ENCODE results near the gene RSF1. TPM values are rescaled to one million over a fixed set of nuclear protein-coding genes. Genes with fewer than 3 reads are reported as not detected.

Gene RSF1
- total and polyA plus RNA-seq, 5 experiments from 2014 or later = 30.6 to 112 (median 33.0) TPM

DNA sequence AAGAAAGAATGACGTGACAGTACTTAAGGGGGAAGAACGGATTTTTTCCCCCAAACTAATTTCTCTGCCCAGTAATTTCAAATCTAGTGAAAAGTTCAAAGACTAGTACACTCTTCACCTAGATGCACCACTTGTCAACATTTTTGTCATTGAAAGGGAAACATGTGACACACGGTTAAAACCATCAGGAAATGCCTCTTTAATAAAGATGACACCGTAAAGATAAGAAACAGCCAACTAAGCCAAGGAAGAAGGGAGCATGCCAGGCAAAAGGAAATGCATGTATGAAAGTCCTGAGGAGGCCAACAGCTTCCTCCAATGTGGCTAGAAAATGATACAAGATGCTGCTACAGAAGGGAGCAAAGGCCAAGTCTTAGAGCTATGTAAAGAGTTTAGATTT, 49.4 kb downstream of the RSF1 start:
- DNase-seq (no peak), ATAC-seq (peak in 1 of 2 donors; percentile 23)
- H3K36me3 Mint-ChIP-seq = peaks cover 0 to 14% (median 0%) of the 10 kb centered on the region in 3 donors
- H3K4me3 Mint-ChIP-seq = peak overlapping the region in 7 of 10 donors; percentile 33 to 58 (median 45)
- H3K27ac Mint-ChIP-seq = peak overlapping the region in 9 of 10 donors; percentile 3 to 85 (median 33)
- no peaks in the 10 kb centered on the region for H3K9me3 Mint-ChIP-seq
- POLR2A ChIA-PET = no interaction called here
- H3K27me3 Mint-ChIP-seq = no peaks in the 10 kb centered on the region
- peaks cover 21 to 72% (median 63%) of the 10 kb centered on the region in 4 donors for H3K4me1 Mint-ChIP-seq

DNA sequence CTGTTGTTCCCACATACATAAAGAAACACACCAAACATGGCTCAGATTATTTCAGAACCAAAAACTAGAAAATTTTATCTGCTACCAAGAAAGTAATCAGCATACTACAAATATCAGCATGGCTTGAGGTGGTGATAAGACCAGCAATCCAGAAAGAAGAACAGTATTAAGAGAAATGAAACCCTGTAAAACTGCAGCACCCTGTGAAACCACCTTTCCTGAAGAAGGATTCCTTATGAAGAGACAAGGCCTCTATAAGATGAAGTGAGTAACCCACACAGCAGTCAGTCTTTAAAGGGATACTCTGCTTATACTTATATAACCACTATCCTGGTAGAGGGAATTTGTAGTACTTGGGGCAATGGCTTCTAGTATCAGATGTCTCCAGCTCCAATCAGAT, 49.9 kb downstream of the RSF1 start:
- POLR2A ChIA-PET = no interaction called here
- H3K4me1 Mint-ChIP-seq = peaks cover 22 to 74% (median 66%) of the 10 kb centered on the region in 4 donors

DNA sequence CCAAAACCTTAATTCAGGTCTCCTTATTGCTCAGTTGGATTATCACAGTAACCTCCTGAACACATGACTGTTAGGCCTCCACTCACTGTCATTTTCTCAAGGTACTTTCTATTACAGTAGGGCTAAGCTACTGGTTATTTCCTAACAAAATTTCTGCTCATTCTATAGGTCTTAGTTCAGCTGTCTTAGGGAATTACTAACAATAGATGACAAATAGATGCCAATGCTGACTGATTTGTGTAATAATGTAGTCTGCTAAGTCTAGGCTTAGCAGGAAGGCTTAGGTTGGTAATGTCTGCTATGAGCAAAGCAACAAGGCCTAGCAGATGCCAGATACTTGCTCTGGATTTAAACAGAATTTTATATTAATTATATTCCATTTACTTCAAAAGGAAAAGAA, 58.1 kb downstream of the RSF1 start:
- H3K27ac Mint-ChIP-seq = peak overlapping the region in 4 of 10 donors; percentile 2 to 63 (median 22)
- POLR2A ChIA-PET = interaction anchor here (1.8 kb wide), 1 partner anchor 58 kb away, joined by 4 read pairs; the partner anchor contains the start of gene RSF1

More for the DNA sequence above, 49.9 kb downstream of the RSF1 start:
- peak overlapping the region in 7 of 10 donors; percentile 7 to 58 (median 45) for H3K4me3 Mint-ChIP-seq
- ATAC-seq = no peak
- H3K9me3 Mint-ChIP-seq = no peaks in the 10 kb centered on the region
- peak overlapping the region in 7 of 10 donors; percentile 3 to 64 (median 30) for H3K27ac Mint-ChIP-seq
- H3K27me3 Mint-ChIP-seq = no peaks in the 10 kb centered on the region
- H3K36me3 Mint-ChIP-seq = peaks cover 0 to 9% (median 0%) of the 10 kb centered on the region in 3 donors
- no peak for DNase-seq

DNA sequence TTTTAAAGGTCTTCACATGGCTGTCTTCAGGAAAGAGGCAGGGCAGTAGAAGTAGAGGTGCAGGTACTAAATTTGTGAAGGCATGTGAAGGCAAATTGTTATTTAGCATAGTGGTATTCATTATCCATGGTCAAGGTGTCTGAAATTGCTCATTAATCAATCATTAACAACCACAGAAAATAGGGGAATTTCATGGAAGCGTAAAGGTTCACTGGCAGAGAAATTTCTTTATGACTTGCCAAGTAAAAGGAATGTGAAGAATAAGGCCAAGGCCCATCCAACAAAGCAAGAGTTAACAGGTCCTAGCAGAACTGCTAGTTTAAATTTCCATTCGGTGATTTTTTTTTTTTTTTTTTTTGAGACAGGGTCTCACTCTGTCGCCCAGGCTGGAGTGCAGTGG, 59.0 kb downstream of the RSF1 start:
- POLR2A ChIA-PET = no interaction called here

More for the DNA sequence above, 58.1 kb downstream of the RSF1 start:
- ATAC-seq (no peak), DNase-seq (no peak)
- peaks cover 14 to 32% (median 22%) of the 10 kb centered on the region in 4 donors for H3K4me1 Mint-ChIP-seq
- H3K27me3 Mint-ChIP-seq = no peaks in the 10 kb centered on the region
- peaks cover 0 to 63% (median 18%) of the 10 kb centered on the region in 3 donors for H3K36me3 Mint-ChIP-seq
- no peaks in the 10 kb centered on the region for H3K9me3 Mint-ChIP-seq
- no peak overlapping the region for H3K4me3 Mint-ChIP-seq

DNA sequence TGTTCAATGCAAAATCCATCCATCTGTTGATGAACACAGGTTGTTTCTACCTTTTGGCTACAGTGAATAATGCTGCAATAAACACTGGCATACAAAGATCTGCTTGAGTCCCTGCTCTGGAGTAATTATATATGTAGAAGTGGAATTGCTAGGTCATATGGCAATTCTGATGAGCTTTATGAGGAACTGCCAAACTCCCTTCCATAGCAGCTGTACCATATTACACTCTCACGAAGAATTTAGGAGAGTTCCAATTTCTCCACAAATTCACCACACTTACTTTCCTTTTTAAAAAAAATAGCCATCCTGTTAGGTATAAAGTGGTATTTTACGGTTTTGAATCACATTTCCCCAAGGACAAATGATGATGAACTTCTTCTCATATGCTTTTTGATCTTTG, 62.2 kb downstream of the RSF1 start:
- POLR2A ChIA-PET = no interaction called here
- no peaks in the 10 kb centered on the region for H3K27me3 Mint-ChIP-seq
- no peaks in the 10 kb centered on the region for H3K9me3 Mint-ChIP-seq
- DNase-seq (no peak), ATAC-seq (no peak)
- H3K36me3 Mint-ChIP-seq = peaks cover 9 to 82% (median 30%) of the 10 kb centered on the region in 3 donors
- peak overlapping the region in 2 of 10 donors; percentile 19 to 72 for H3K27ac Mint-ChIP-seq
- H3K4me1 Mint-ChIP-seq = peaks cover 12 to 31% (median 21%) of the 10 kb centered on the region in 4 donors
- H3K4me3 Mint-ChIP-seq = no peak overlapping the region

More for the DNA sequence above, 59.0 kb downstream of the RSF1 start:
- Mint-ChIP-seq H3K4me1 (peaks cover 14 to 32% (median 21%) of the 10 kb centered on the region in 4 donors), H3K9me3 (no peaks in the 10 kb centered on the region), H3K36me3 (peaks cover 4 to 72% (median 18%) of the 10 kb centered on the region in 3 donors), H3K27ac (peak overlapping the region in 2 of 10 donors; percentile 24 to 40), H3K27me3 (no peaks in the 10 kb centered on the region), H3K4me3 (no peak overlapping the region)
- DNase-seq (no peak), ATAC-seq (no peak)

DNA sequence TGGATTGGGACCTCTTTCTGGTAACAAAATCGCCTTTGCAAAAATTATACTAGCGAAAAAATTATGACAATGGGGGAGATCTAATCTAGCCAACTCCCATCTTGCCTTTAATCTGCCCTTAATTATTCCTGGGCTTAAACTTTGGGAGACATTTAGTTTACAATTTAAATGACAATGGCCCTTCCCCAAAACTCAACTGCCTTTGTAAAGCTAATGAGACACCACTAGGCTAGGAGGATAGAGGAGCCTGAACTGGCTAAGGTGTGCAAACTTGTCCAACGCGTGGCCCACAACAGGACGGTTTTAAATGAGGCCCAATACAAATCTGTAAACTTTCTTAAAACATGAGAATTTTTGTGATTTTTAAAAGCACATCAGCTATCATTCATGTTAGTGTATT, 67.3 kb downstream of the RSF1 start:
- no peak overlapping the region for H3K4me3 Mint-ChIP-seq
- H3K36me3 Mint-ChIP-seq = peaks cover 9 to 49% (median 26%) of the 10 kb centered on the region in 3 donors
- H3K9me3 Mint-ChIP-seq = no peaks in the 10 kb centered on the region
- peaks cover 27 to 50% (median 41%) of the 10 kb centered on the region in 4 donors for H3K4me1 Mint-ChIP-seq
- H3K27ac Mint-ChIP-seq = peak overlapping the region in 1 of 10 donors; percentile 34
- no peak for DNase-seq
- POLR2A ChIA-PET = no interaction called here
- ATAC-seq = no peak
- H3K27me3 Mint-ChIP-seq = no peaks in the 10 kb centered on the region

DNA sequence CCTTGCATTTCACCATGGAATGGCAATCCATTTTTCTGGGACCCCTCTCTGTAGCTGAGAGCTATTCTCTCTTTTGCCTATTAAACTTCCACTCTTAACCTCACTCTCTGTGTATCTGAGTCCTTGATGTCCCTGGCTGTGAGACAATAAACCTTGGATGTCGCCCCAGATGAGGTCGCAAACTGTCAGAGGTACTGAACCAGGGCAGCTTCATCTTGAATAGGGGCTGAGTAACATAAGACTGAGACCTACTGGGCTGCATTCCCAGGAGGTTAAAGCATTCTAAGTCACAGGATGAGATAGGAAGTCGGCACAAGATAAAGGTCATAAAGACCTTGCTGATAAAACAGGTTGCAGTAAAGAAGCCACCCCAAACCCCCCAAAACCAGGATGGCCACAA, 68.0 kb downstream of the RSF1 start:
- peaks cover 30 to 54% (median 42%) of the 10 kb centered on the region in 4 donors for H3K4me1 Mint-ChIP-seq
- no peaks in the 10 kb centered on the region for H3K27me3 Mint-ChIP-seq
- no peaks in the 10 kb centered on the region for H3K9me3 Mint-ChIP-seq
- ATAC-seq = no peak
- H3K4me3 Mint-ChIP-seq = no peak overlapping the region
- H3K36me3 Mint-ChIP-seq = peaks cover 9 to 45% (median 22%) of the 10 kb centered on the region in 3 donors
- H3K27ac Mint-ChIP-seq = peak overlapping the region in 1 of 10 donors; percentile 14
- no peak for DNase-seq
- POLR2A ChIA-PET = no interaction called here

DNA sequence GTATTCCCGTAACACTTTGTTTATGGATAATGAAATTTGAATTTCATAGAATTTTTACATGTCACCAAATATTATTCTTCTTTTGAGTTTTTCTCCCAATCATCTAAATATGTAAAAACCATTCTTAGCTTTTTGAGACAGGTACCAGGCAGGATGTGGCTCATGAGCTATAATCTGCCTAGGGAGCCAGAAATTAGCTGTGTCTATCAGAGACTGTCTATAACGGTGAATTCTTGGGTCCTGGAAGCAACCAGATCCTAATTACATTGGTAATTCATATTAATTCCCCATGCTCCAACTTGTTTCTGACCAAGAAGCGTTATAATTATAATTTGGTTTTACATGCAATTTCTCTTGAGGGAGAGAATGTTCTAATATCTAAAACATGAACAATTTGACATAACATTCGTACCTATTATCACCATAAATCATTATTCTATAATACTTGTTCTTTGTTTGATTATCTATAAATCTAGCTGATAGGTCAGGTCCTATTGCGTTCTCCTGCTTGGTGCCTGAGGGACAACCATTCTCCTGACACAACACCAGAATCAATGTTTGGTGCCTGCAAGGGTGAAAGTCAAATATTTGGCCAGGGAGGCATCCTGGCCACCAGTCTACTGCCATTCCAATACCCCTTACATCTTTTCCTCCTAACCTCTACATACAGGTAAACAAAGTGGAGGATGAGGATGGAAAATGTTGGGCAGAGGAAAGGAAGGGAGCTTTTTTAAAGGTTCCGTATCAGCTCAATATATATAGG, 69.9 kb downstream of the RSF1 start:
- H3K9me3 Mint-ChIP-seq = no peaks in the 10 kb centered on the region
- ATAC-seq (no peak), DNase-seq (no peak)
- H3K27me3 Mint-ChIP-seq = no peaks in the 10 kb centered on the region
- peaks cover 5 to 38% (median 21%) of the 10 kb centered on the region in 3 donors for H3K36me3 Mint-ChIP-seq
- no peak overlapping the region for H3K4me3 Mint-ChIP-seq
- H3K27ac Mint-ChIP-seq = no peak overlapping the region
- H3K4me1 Mint-ChIP-seq = peaks cover 29 to 51% (median 35%) of the 10 kb centered on the region in 4 donors
- POLR2A ChIA-PET = no interaction called here

DNA sequence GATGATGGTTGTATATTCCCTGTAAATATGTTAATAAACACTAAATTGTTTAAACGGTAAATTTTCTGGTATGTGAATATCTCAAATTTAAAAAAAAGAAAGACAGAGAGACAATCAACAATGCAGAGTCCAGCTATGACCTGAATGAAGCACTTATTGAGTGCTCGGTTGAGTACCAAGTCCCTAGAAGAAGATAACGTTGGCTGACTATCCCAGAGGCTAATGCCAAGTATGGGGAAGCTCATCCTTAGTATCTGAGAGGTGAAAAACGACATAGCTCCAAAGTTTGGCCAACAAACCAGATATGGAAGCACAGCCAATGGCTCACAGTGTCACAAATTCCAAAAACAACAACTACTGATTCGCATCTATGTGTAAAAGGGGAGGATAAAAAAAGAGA, 71.3 kb downstream of the RSF1 start:
- Mint-ChIP-seq H3K4me1 (peaks cover 26 to 44% (median 31%) of the 10 kb centered on the region in 4 donors), H3K27me3 (no peaks in the 10 kb centered on the region), H3K27ac (no peak overlapping the region), H3K36me3 (peaks cover 0 to 39% (median 16%) of the 10 kb centered on the region in 3 donors), H3K9me3 (no peaks in the 10 kb centered on the region), H3K4me3 (no peak overlapping the region)
- DNase-seq (no peak), ATAC-seq (no peak)
- POLR2A ChIA-PET = no interaction called here

DNA sequence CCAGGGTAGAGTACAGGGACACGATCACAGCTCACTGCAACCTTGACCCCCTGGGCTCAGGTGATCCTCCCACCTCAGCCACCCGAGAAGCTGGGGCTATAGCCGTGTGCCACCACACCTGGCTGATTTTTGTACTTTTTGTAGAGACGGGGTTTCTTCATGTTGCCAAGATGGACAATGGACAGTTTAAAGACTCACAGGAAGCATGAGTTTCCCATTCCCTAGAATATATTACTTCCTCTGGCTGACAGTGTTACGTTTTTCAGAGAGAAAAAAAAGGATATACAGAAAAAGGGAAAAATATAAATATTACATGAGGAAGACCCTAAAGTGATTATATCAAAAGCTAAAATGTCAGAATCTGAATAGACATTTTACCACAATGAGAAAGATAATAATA, 72.3 kb downstream of the RSF1 start:
- H3K4me1 Mint-ChIP-seq = peaks cover 22 to 36% (median 28%) of the 10 kb centered on the region in 4 donors
- no peak overlapping the region for H3K4me3 Mint-ChIP-seq
- peaks cover 0 to 34% (median 7%) of the 10 kb centered on the region in 3 donors for H3K36me3 Mint-ChIP-seq
- ATAC-seq (no peak), DNase-seq (no peak)
- POLR2A ChIA-PET = no interaction called here
- H3K27me3 Mint-ChIP-seq = no peaks in the 10 kb centered on the region
- H3K27ac Mint-ChIP-seq = no peak overlapping the region
- H3K9me3 Mint-ChIP-seq = no peaks in the 10 kb centered on the region

DNA sequence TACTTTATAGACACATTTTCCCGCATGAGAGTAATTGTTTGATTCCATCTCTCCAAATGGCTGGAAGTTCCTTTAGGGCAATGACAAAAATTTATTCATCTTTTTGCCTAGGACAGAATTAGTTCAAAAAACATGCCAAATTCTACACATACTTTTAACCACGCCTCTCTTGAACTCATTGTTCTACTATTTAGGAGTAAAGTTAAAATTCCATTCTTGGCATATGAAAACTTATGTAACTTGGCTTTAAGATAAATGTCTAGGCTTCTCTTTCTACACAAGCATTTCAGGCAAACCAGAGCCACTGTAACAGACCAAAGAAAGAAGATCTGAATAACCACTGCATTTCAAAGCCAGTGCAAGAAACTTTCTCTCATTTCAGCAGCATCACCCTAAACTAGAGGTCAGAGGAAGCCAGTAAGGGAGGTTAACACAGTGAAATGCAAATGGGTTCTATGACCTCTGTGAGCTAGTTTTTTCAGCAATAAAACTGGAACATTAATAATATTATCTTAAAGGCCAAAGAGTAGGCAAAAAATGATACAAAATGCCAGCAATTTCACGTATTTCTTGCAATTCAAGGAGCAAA, 73.0 kb downstream of the RSF1 start:
- DNase-seq (no peak), ATAC-seq (no peak)
- peak overlapping the region in 1 of 10 donors; percentile 5 for H3K27ac Mint-ChIP-seq
- peaks cover 20 to 29% (median 24%) of the 10 kb centered on the region in 4 donors for H3K4me1 Mint-ChIP-seq
- H3K27me3 Mint-ChIP-seq = no peaks in the 10 kb centered on the region
- POLR2A ChIA-PET = no interaction called here
- no peaks in the 10 kb centered on the region for H3K9me3 Mint-ChIP-seq
- peak overlapping the region in 1 of 10 donors; percentile 18 for H3K4me3 Mint-ChIP-seq
- peaks cover 0 to 39% (median 4%) of the 10 kb centered on the region in 3 donors for H3K36me3 Mint-ChIP-seq

DNA sequence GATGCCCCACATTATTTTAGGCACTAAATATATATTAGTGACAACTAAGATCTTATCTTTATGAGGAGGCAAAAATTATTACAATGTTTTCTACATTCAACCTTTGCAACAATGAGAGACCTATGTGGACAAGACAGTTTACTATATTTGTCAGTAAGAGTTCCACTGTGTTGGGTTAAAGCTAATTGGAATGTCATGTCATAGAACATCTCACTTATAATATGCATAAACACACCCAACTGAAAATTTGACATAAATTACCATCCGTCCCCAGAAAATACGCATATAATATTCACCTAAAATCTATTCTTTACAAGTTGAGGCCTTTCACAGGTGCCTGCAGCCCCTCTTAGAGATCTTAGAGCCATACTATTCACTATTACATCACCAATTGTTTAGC, 84.0 kb downstream of the RSF1 start:
- peaks cover 12 to 78% (median 62%) of the 10 kb centered on the region in 3 donors for H3K36me3 Mint-ChIP-seq
- DNase-seq (no peak), ATAC-seq (no peak)
- H3K27me3 Mint-ChIP-seq = no peaks in the 10 kb centered on the region
- H3K9me3 Mint-ChIP-seq = peaks cover 0 to 12% (median 0%) of the 10 kb centered on the region in 9 donors
- H3K4me1 Mint-ChIP-seq = no peaks in the 10 kb centered on the region
- H3K27ac Mint-ChIP-seq = no peak overlapping the region
- POLR2A ChIA-PET = no interaction called here
- H3K4me3 Mint-ChIP-seq = no peak overlapping the region

DNA sequence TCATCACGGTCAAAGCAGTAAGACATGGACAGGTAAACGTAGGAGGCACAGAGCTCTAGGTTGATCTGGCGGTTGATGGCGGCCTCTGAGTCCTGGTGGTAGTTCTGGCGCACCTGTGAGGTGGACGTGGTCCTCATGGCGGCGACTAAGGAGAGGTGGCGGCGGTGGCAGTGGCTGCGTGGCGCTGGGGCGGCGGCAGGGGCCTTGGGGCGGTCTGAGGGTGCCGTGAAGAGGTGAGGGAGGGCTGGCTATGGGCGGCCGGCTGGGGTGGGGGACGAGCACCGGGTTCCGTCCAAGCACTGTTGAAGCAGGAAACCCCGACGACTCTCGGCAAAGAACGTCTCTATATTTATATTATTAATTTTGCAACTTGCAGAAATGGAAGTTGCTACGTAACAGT, 85.6 kb downstream of the RSF1 start:
- H3K27me3 Mint-ChIP-seq = no peaks in the 10 kb centered on the region
- H3K4me3 Mint-ChIP-seq = no peak overlapping the region
- peaks cover 23 to 76% (median 68%) of the 10 kb centered on the region in 3 donors for H3K36me3 Mint-ChIP-seq
- ATAC-seq (no peak), DNase-seq (no peak)
- POLR2A ChIA-PET = no interaction called here
- peaks cover 0 to 3% (median 0%) of the 10 kb centered on the region in 4 donors for H3K4me1 Mint-ChIP-seq
- peaks cover 0 to 26% (median 10%) of the 10 kb centered on the region in 9 donors for H3K9me3 Mint-ChIP-seq
- no peak overlapping the region for H3K27ac Mint-ChIP-seq

Data from naive thymus-derived CD8-positive, alpha-beta T cell (primary cell).